Measurements from ENCODE around the gene CEBPG.

CEBPG gene

DNA sequence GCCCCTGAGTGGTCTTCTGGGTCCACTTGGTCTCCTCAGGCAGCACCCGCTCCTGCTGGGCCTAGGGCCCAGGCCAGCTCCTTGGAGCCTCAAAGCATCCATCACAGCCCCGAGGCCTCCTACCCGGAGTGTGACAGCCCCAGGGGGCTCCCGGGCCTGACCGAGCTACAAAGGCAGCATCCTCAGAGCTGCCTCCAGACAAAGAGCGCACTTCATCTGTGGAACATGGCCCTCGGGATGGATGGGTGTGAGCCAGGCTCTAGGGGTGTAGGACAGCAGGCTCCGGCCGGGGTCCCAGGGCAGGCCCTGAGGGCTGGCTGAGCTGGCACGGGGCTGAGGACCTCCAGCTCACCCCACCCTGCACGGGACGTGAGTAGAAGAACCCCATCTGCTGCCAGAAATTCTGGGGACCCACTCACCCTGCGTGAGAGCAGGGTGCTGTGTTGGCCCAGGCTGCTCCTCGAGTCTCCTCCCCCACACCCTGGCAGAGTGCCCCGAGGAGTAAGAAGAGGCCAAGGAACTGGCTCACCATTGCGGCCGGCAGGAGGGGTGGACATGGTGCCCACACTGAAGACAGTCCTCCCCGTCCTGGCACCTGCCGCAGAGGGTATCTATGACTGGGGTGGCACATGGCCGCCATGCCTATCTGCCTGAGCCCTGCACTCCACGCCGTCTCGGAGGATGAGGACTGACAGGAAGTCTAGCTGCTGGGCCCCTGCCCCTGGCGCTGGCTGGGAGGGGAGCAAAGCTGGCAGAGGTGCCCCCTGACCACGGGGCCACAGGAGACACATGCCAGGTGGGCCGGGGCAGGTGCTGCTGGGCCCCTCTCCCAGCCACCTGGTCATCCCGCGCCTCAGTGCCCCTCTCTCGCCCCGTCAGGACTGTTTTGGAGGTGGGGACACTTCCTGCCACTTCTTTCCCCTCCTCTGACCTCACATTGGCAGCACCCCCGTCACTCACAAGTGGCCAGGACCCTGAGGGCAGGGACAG, 22.3 kb downstream of the CEBPG start:
- no peak for DNase-seq (ENCODE audit: low spot score)

DNA sequence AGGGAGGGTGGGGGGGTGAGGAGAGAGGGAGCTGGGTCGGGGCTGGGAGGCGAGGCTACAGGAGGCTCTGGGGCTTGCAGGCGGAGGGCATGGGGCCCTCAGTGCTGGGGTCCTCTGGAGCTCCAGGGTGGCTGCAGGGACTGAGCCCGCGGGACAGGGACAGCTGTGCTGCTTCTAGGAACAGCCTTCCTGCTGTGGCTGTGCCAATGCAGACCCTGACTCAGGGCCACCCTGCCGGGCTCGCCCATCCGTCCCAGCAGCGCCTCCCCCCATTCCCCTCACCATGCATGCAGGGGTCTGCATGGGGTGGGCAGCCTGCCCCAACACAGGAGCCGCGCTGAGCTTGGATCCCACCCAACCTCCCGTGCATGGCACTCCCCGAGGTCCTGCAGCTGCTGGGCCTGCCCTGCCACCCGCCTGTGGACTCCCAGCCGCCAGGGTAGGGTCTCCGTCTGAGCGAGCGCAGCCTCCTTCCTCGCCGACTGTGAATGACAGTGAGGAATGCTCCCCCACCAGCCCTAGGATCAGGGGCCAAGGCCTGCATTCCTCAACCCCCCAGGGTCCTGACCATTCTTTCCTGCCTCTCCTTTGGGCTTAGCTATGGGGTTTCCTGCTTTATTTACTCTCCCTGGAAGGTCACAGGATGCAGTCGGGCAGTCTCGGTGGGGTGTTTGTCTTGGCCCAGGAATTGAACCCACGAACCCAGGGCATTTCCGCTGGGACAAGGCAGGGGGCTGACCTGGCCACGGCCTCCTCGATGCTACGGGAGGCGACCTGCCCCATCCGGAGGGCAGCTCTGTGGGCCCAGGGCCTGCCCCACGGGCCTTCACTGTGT, 23.4 kb downstream of the CEBPG start:
- no peak for DNase-seq (ENCODE audit: low spot score)

DNA sequence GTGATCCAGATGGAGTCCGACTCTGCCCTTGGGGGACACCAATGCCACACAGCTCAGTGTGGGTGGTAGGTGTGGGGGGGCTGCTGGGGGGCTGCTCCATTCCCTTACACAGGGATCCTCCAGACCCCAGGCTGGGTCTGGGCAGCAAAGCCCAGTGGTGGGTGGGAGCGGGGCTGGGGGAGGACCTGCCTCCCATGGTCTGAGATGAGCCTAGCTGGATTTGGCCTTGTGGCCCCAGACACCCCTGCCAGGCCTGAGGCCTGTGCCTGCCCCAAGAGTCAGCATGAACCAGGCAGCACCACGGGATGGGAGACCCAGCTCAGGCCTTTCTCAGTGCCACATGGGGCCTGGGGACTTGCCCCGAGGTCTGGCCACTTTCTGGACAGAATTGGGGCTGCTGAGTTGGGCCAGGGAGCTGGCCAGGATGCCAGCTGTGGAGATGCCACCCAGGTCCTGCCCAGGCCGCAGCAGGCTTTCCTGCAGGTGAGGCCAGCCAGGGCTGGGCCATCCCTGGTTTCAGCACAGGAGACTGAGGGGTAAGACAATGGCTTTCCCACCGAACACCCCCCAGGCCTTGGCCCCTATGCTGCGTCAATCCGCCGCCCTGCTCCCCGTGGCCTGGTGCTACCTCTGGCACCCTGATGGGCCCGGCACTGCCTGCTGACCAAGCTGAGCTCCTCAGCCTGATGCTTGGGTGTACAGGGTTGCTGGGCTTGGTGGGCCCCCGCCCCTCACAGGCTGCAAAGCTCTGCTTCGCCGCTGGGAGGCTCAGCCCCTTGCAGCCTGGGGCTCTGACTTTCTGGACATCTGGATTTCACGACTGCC, 24.2 kb downstream of the CEBPG start:
- DNase-seq (ENCODE audit: low spot score), result peak; percentile 95

GRCh38 chr19:33398361-33399060, 25.0 kb downstream of the CEBPG start:
- no peak for DNase-seq (ENCODE audit: low spot score)

DNA sequence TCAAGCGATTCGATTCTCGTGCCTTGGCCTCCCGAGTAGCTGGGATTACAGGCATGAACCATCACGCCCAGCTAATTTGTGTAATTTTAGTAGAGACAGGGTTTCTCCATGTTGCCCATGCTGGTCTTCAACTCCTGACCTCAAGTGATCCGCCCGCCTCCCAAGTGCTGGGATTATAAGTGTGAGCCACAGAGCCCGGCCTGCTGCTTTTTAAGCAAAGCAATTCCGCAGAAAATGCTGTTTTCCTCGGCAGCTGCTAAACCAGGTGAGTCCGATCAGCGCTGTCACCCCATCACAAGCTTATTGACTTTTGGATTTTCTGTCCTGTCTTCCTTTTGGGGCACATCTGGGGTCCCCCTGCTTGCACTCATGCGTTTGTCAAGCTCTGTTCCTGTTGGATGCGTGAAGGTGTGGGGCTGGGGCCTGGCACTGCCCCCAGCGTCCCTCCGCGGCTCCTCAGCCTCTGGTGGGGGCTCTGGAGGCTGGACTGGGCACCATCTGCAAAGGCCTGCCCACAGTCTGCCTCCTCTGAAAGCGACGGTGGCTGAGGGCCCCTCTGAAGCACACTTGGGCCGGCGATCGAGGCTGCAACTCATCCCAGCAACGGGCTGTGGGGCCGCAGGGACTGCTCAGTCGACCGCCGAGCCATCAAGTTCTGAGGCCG, 25.7 kb downstream of the CEBPG start:
- no peak for DNase-seq (ENCODE audit: low spot score)

DNA sequence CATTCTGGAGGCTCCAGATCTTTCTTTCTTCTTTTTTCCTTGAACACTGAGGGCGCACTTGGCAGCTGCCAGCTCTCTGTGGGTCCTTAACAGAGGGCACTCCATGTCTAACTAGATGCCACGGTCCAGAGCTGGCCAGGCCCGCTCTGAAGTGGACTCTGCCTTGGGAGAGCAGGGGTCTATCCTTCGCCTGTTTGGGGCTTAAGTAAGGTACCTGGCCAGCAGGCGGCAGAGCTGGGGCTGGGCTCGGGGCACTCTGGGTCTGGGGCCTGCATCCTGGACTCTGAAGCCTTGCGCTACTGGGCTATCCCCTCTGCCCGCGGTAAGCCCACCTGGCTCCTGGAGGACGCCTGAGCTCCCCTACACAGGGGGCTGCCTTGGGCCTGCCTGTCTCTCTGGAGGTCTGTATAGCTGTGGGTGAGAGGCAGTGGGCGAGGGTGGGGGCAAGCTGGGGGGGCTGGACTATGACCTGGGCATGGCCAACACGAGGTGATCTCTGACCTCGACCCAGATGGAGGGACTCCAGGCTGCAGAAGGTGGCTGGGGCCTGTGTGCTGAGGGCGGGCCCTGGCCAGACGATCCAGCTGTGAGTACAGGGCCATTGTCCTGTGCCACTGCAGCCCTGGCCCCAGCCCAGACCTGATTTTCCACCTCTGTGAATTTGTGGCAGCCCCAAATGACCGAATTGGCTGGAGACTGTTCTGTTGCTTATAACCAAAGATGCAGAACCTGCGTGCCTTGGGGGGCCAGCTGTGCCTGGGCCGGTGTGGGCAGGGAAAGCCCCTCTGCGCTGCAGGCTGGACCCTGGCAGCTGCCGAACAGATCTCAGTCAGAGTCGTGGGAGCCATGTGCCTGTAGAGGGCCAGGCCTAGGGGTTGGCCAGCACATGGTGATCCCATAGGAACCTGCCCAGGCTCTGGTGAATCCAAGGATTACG, 26.5 kb downstream of the CEBPG start:
- no peak for DNase-seq (ENCODE audit: low spot score)

- no peak for DNase-seq (ENCODE audit: low spot score)
Measured at GRCh38 chr19:33400856-33401682, 27.6 kb downstream of the CEBPG start.

- no peak for DNase-seq (ENCODE audit: low spot score)
Measured at GRCh38 chr19:33401683-33402420, 28.3 kb downstream of the CEBPG start.

DNA sequence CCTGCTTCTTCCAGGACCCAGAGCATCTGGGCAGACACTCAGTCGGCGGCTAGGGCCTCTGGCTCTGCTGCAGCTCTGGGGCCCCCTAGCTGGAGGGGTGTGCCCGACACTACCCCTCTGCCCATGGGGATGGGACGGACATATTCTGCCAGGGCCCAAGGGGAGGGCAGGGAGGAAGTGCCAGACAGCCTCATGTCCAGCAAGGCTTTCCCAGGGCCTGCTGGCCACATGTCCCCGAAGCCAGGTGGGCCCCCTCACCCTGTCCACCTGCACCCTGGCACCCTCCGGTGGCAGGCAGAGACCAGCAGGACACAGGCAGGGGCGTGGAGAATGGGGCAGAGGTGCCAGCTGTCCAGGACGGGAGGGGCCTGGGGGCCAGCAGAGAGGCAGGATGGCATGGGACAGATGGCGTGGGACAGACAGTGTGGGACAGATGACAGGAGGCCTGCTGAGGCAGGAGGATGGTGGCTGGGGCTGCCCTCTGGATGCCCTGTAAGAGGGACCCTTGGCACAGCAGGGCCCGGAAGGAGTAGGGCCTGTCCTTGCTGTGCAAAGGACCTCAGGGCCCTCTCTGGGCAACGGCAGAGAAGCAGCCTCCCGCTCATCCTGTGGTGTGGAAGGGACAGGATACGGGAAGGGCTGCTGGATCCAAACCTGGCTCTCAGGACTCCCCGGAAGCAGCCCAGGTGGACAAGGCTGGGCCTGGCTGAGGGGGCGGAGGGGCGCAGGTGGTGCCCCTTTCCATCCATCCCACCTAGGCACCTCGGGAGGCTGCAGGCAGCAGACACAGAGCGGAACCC, 29.1 kb downstream of the CEBPG start:
- DNase-seq (ENCODE audit: low spot score), result no peak

- peak; percentile 100 for DNase-seq (ENCODE audit: low spot score)
Measured at GRCh38 chr19:33403221-33403972, 29.9 kb downstream of the CEBPG start.

DNA sequence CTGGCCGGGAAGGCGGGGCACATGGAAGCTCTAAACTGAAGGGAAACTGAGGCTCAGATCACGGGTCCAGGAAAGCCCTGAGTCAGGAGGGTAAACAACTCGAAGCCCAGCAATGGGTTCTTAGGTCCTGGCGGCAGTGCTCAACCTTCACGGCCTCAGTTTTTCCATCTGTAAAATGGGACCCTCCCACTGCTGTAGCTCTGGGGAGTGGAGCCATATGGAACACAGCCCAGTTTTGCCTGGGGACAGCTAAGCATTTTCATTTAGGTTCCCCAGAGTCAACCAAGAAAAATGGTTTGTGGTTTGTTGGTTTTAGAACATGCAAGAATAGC, 30.4 kb downstream of the CEBPG start:
- DNase-seq (ENCODE audit: low spot score), result no peak

GRCh38 chr19:33404506-33405253, 31.2 kb downstream of the CEBPG start:
- DNase-seq (ENCODE audit: low spot score), result no peak

GRCh38 chr19:33405254-33405552, 31.7 kb downstream of the CEBPG start:
- DNase-seq (ENCODE audit: low spot score), result no peak

- DNase-seq (ENCODE audit: low spot score), result no peak
Measured at GRCh38 chr19:33405553-33406461, 32.3 kb downstream of the CEBPG start.

DNA sequence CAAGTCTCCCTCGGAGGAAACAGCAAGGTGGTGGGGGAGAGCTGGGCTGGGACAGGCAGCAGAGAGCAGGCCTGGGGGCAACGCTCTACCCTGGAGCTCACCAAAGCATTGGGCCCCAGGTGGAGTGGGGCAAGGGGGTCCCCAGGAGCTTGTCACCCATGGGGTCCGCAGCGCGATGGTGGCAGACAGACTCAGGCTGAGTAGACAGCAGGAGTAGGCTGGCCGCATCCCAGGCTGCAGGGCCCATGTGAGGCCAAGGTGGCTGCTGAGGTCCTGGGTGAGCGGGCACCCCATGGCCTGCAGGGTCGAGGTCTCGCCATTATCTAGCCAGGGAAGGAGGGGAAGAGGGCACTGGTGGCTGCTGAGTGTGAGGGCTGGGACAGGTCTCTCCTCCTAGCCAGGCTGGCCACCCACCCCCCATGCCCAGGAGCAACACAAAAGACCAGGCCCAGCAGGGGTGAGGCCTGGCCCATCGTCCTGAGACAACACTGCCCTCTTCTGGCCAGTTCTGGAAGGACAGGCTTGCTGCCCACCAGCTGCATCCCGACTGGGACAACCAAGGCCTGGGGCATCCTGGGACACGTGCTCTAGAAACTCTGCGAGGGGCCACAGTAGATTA, 33.1 kb downstream of the CEBPG start:
- peak; percentile 99 for DNase-seq (ENCODE audit: low spot score)

Measured in HuH-7 (cell line).